SU-DHL-6 (cell line): Measurements from ENCODE around the gene OR5H1.

Experiments used
- H2AFZ ChIP-seq: fragments of 200-600 bp; sonication (generic); 2 replicates; pipeline ENCODE4 v1.6.1; 2014; ENCODE audit warnings: low read depth, mild to moderate bottlenecking, moderate library complexity, mixed read lengths, antibody characterized with exemption, low read length; ENCODE audit not compliant: severe bottlenecking
- H3F3A ChIP-seq: fragments of 200-600 bp; shearing (Covaris generic); 2 replicates; pipeline ENCODE4 v1.6.0; 2016; ENCODE audit warnings: antibody characterized with exemption, mild to moderate bottlenecking; ENCODE audit not compliant: insufficient read depth
- H3K27ac ChIP-seq: fragments of 200-600 bp; sonication (generic); 2 replicates; pipeline ENCODE4 v1.5.1; 2016; ENCODE audit warnings: low read depth, mild to moderate bottlenecking, low read length, moderate library complexity, mixed read lengths
- H3K27me3 ChIP-seq: fragments of 200-600 bp; sonication (generic), shearing (Covaris generic); 2 replicates; pipeline ENCODE4 v1.6.0; 2014; ENCODE audit warnings: mild to moderate bottlenecking, low read length
- H3K36me3 ChIP-seq: fragments of 200-600 bp; sonication (generic); 2 replicates; pipeline ENCODE4 v1.6.1; 2014; ENCODE audit warnings: mild to moderate bottlenecking, low read length, mixed read lengths
- H3K4me2 ChIP-seq: fragments of 300-600, 200-600 bp; shearing (Covaris generic), sonication (generic); 2 replicates; pipeline ENCODE4 v1.6.0; 2014; ENCODE audit warnings: low read length, low read depth, mild to moderate bottlenecking; ENCODE audit not compliant: poor library complexity, severe bottlenecking
- H3K4me3 ChIP-seq: fragments of 200-600 bp; sonication (generic); 2 replicates; pipeline ENCODE4 v1.5.1; 2014; ENCODE audit warnings: antibody characterized with exemption, low read length, mild to moderate bottlenecking, mixed read lengths; ENCODE audit not compliant: insufficient read depth, poor library complexity, severe bottlenecking
- H3K79me2 ChIP-seq: fragments of 200-600 bp; sonication (generic); 2 replicates; pipeline ENCODE4 v1.6.1; 2014; ENCODE audit warnings: mild to moderate bottlenecking, low read length, moderate library complexity; ENCODE audit not compliant: insufficient read depth
- H3K9ac ChIP-seq: fragments of 200-600 bp; sonication (generic); 2 replicates; pipeline ENCODE4 v1.7.0; 2014; ENCODE audit warnings: mild to moderate bottlenecking, low read length
- H3K9me2 ChIP-seq: fragments of 200-600 bp; sonication (generic); replicated peaks from 2 replicates; pipeline ENCODE4 v1.6.1; 2014; ENCODE audit warnings: low read length; ENCODE audit not compliant: insufficient read depth
- H3K9me3 ChIP-seq: fragments of 200-600 bp; sonication (generic); 2 replicates; pipeline ENCODE4 v1.6.1; 2014; ENCODE audit warnings: low read length, mixed read lengths; ENCODE audit not compliant: insufficient read depth
- H4K20me1 ChIP-seq: fragments of 200-600 bp; sonication (generic); 2 replicates; pipeline ENCODE4 v1.6.1; 2014; ENCODE audit warnings: low read depth, mild to moderate bottlenecking, antibody characterized with exemption, low read length, moderate library complexity, mixed read lengths
- CTCF ChIP-seq: fragments of 200-600 bp; sonication (generic); IDR thresholded peaks from one replicate; pipeline ENCODE4 v1.5.1; 2017; ENCODE audit warnings: antibody characterized with exemption, mild to moderate bottlenecking, low read length, moderate library complexity; ENCODE audit not compliant: insufficient read depth, poor library complexity, severe bottlenecking
- EZH2phosphoT487 ChIP-seq: fragments of 200-600 bp; sonication (generic), shearing (Covaris generic); conservative IDR thresholded peaks from 2 replicates; pipeline ENCODE4 v1.6.1; 2018; ENCODE audit warnings: mild to moderate bottlenecking, antibody characterized with exemption, low read length, moderate library complexity, mixed read lengths

The OR5H1 gene

GRCh38 chr3:98172621-98173020 lies 42.1 kb downstream of the OR5H1 start:
- H3K27me3 ChIP-seq, result no peaks in the 10 kb centered on the region
- no peak overlapping the region for H3K4me3 ChIP-seq
- H3K9me3 ChIP-seq, result no peaks in the 10 kb centered on the region
- no peak overlapping the region for H3K9ac ChIP-seq
- no peaks in the 10 kb centered on the region for H4K20me1 ChIP-seq
- H3F3A ChIP-seq, result no peaks in the 10 kb centered on the region
- no peak overlapping the region for H2AFZ ChIP-seq
- no peaks in the 10 kb centered on the region for H3K9me2 ChIP-seq
- no peak overlapping the region for H3K27ac ChIP-seq
- no peaks in the 10 kb centered on the region for H3K79me2 ChIP-seq
- no peaks in the 10 kb centered on the region for H3K36me3 ChIP-seq
- TF ChIP-seq CTCF (no peak), EZH2phosphoT487 (no peak)
- H3K4me2 ChIP-seq, result no peak overlapping the region

GRCh38 chr3:98180319-98180890 lies 49.9 kb downstream of the OR5H1 start:
- no peaks in the 10 kb centered on the region for H3K36me3 ChIP-seq
- H4K20me1 ChIP-seq, result no peaks in the 10 kb centered on the region
- no peaks in the 10 kb centered on the region for H3K27me3 ChIP-seq
- no peak overlapping the region for H3K9ac ChIP-seq
- no peak overlapping the region for H3K4me2 ChIP-seq
- H3K9me3 ChIP-seq, result no peaks in the 10 kb centered on the region
- H3K79me2 ChIP-seq, result no peaks in the 10 kb centered on the region
- no peak overlapping the region for H2AFZ ChIP-seq
- no peak for TF ChIP-seq EZH2phosphoT487
- no peak for TF ChIP-seq CTCF
- H3F3A ChIP-seq, result no peaks in the 10 kb centered on the region
- no peaks in the 10 kb centered on the region for H3K9me2 ChIP-seq
- no peak overlapping the region for H3K27ac ChIP-seq
- H3K4me3 ChIP-seq, result no peak overlapping the region

- Histone ChIP-seq H3K27me3 (no peaks in the 10 kb centered on the region), H3K27ac (no peak overlapping the region), H3K4me2 (no peak overlapping the region), H3F3A (no peaks in the 10 kb centered on the region), H3K9me3 (no peaks in the 10 kb centered on the region), H4K20me1 (no peaks in the 10 kb centered on the region), H3K9me2 (no peaks in the 10 kb centered on the region), H3K36me3 (no peaks in the 10 kb centered on the region), H3K79me2 (no peaks in the 10 kb centered on the region), H3K4me3 (no peak overlapping the region), H3K9ac (no peak overlapping the region), H2AFZ (no peak overlapping the region)
- TF ChIP-seq CTCF, result no peak
- TF ChIP-seq EZH2phosphoT487, result no peak
Measured at GRCh38 chr3:98182196-98182595, 51.7 kb downstream of the OR5H1 start.
